Germinal center (tissue), 1 donor: ENCODE results near the gene PLXNA3.
"Not testable (repeated sequence)": the region's sequence is repeated elsewhere in the genome, so short reads cannot be mapped to it uniquely, and the experiment has no call there.

ENCODE experiments used
- DNase-seq: peaks from one replicate; pipeline ENCODE4 v3.0.0; 2012; ENCODE audit warnings: mixed read lengths, low spot score

Gene PLXNA3

DNA sequence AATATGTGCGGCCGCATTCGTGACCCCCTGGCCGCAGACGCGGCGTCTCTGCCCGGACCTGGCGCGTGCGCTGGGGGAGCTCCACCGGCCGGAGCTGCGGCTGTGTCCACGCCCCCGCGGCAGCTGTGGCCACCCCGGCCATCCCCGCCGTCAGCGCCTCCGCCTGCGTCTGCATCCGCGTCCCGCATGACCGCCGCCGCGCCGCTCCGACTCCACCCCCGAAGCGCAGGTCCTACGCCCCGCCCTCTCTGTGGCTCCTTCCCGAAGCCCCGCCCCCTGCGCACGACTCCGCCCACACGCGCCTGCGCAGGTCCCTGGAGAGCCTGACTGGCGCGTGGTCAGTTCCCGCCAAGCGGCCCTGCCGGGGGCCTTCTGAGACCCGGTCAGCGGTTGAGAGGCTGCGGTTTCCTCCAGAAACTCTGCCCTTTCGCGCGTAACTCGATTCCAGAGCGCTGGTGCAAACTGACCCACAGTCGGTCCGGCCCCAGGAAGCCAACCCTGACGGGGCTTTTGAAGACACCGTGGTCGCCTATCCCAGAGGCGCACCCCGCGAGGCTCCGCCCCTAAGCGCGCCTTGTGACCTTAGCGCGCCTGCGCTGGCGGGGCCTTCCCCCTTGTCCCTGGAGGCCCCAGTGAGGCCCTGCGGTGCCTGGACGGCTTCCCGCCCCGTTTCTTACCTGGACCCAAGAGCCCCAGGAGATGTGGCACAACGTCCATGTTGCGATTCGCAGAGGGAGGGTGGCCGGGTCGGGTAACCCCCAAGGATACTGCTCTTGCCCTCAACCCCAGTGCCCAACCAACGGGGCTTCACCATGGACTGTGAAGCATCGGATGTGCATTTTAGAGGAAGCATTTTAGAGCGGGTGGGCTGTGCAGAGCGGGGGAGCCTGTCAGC lies 20.9 kb downstream of the PLXNA3 start, which contains the start of gene LAGE3:
LAGE3 (minus strand) TSS at position 554 of the 895 bp plus-strand sequence; CDS start at position 188, 366 bp downstream.
- peak; percentile 88 for DNase-seq

GRCh38 chrX:154481195-154481594 lies 23.1 kb downstream of the PLXNA3 start:
- DNase-seq, result no peak

DNA sequence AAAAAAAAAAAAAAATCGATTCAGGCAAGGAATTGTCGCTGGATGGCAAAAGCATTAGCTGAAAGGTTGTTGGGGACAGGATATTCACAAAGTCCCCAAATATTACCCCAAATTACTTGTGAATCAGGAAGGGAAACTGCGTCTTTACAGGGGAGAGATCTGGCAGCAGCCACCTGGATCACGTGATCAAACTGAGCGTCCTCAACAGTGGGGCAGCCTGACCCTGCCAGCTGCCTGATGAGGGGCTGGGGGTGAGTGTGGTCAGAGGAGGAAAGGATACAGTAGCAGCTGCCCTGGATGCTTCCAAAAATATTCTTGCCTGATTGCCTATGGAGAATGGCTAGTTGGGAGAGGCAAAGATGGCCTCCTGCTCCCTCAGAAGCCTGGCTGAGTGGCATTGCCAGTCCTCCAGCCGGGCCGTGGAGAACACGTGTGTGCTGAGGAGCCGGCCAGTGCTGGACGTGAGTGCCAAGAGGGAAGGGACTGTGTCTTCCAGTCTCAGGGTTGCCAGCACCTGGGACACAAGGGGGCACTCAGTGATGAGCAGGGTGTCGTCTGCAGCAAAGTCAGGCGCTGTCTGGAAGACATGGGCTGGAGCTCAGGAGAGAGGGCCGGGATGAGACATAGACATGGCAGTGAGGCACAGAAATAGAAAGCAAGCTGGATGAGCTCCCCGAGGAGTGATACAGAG lies 24.0 kb downstream of the PLXNA3 start:
- no peak for DNase-seq

DNA sequence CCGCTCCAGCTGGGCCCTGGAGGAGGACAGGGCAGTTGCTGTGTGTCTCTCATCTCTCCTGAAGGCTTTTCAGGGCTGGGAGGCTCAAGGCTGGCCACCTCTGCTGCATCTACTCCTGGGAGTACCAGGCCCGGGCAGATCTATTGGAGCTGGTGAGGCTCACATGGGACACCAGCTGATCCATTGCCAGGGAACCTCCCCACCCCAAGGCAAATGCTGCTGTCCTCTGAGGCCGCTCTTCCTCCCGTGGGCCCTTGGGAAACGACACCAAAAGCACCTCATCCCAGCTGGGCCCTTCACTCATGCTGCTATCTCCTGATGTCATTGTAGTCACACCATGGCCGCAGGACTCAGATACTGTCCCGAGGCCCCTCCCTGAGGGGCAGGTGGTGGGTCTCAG lies 24.7 kb downstream of the PLXNA3 start:
- DNase-seq, result no peak

DNA sequence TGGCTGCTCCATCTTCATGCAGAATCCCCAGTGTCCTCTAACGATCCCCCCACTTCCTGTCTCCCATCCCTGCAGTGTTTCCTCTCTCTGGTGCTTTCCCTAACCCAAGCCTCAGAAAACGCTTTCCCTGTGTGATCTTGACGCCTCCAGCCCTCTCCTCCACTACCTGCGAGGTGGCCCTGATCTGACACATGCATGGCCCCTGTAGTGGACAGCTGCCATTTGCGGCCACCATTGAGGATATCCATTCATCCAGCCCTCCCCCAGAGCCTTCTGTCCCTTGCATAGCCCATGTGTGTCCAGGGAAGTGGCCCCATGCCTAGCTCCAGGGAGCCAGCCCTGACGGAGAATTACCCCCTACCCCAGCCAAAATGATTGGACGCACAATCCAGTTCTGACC lies 25.2 kb downstream of the PLXNA3 start:
- no peak for DNase-seq

DNA sequence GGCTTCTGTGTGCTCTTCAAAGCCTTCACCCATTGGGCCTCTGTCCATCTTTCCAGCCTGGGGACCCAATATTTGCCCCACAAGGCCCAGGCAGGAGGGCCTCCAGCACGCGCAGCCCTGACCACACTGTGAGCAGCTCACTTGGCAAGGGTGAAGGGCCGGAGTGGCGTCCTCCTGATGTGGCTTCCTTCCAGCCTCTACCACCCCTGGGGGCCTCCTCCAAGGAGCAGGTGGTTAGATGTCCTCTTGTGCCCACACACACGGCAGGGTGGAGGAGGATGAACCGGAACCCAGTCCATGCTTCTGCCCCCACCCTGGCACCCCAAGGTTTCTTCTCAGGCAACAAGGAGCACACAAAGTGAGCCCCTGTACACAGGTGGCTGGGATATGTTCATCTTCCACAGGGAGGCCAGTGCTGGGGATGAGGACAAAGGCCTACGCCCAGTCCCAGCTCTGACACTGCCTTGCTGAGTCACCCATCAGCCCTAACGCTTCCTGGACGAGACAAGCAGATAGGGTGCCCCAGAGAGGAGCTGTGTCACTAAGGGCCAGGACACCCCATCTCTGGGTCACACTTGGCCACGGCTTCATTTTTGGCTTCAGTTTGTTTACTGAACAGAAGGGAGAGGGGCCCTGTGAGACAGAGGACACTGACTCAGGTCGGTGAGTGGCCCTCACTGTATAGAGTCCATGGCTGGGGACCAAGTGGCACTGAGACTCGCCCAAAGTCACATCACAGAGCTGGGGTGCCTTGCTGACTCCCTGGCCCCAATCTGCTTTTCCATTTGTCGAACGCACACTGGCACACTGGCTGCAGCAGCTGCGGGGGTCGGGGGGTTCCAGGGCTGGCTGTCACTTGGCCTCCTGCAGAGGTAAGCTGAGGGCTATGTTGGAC lies 26.4 kb downstream of the PLXNA3 start:
- no peak for DNase-seq

DNA sequence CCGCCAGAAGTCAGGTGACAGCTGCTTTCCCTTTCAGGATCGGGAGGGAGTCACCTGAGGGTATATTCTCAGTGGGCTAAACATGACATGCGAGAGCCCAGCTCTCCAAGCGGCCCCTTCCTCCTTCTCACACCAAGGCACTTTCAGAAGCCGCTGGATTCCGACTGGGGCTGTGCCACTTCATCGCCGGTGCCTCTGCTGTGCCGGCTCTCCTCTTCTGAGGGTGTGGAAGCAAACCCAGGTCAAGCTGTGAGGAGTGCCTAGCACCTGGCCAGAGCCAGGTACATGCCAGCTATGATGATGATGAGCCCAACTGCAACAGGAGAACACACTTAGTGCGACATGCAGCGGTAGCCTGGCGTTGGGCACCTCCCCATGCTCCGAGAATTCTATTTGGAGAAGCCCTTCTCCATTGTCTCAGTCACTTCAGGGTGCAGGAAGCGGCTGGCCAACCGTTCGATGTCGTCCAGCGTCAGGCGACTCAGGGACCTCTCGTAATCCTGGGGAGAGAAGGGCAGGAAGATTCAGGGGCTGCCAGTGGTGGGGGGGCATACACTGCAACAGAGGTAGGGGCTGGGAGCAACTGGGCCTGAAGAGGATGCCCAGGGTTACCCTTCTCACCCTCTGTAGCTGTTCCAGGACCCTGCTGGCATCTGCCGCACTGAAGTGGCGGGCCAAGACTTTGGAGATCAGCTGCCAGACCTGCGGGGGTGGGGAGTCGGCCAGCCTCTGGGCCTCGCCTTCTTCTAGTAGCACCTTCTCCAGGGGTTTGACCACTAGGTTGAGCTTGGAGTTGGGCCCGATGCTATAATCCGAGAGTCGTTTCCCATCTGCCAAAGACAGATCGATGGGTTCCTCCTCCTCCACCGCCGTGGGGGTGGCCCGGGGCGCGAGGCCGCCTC lies 27.3 kb downstream of the PLXNA3 start:
- no peak for DNase-seq

- peak; percentile 14 for DNase-seq
These were observed 27.9 kb downstream of the PLXNA3 start for GRCh38 chrX:154486052-154486395.

- peak; percentile 73 for DNase-seq
These were observed 28.5 kb downstream of the PLXNA3 start, which contains the start of gene UBL4A for GRCh38 chrX:154486396-154487207. Gene UBL4A, minus strand, starts transcription at chrX:154486615. Its CDS starts 31 bp downstream, at chrX:154486584.

DNA sequence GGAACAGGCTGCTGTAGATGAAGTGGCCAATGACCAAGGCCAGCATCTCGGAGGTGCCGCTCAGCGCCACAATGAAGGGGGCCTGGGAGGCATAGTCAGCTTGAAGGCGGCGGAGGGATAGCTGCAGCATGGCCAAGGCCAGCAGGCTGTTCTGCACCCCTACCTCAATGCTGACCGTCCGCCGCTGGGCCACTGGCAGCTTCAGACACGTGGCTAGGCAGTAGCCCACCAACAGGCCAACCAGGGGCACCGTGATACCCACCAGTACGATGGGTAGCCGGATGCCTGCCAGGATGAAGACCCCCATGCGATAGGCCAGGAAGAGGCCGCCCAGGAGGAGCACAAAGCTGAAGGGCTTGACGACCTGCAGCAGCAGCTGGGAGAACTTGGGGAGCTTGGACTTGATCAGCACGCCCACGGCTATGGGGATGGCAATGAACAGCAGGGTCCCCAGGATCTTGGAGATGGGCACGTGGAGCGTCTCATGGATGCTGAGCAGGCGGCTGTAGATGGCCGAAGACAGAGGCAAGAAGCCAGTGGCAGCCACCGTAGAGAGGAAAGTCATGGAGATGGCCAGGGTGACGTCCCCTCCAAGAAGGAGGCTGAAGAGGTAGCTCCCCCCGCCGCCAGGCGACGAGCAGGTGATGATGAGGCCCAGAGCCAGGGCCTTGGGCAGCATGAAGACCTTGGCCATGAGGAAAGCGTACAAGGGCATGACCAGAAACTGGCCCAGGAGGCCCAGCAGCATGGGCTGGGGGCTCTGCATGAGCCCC lies 29.6 kb downstream of the PLXNA3 start:
- no peak for DNase-seq

DNA sequence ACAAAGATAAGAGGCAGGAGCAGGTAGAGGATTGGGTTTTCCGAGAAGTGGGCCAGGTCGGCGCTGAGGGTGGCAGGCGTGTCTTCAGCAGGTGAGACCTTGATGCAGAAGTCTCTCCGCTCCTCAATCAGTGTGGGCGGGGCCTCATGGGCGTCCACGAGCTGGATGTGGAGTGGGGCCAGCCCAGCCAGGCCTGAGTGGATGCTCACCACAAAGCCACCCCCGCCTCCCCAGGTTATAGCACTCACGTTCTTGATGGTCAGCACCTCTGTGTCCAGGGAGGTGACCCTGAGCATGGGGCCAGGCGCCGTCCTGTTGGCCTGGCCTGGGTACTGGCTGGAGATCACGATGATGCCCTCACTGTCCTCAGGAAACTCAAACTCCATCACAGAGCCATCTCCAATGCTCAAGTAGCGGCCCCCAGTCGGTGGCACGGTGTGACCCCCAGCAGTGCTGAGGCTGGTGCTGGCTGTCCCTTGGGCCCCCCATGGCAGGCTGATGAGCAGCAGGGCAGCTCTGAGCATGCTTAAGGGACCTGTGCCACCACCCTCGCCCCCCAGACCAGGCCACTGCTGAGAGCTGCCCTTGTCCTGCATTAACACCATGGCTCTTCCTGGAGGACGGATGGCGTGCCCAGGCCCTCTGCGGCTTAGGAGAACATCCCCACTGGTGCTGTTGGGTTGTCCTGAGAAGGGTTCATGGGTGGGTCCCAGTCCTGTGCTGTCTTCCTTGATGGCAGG lies 30.4 kb downstream of the PLXNA3 start:
- no peak for DNase-seq

GRCh38 chrX:154489182-154489581 lies 31.1 kb downstream of the PLXNA3 start:
- DNase-seq, result no peak

DNA sequence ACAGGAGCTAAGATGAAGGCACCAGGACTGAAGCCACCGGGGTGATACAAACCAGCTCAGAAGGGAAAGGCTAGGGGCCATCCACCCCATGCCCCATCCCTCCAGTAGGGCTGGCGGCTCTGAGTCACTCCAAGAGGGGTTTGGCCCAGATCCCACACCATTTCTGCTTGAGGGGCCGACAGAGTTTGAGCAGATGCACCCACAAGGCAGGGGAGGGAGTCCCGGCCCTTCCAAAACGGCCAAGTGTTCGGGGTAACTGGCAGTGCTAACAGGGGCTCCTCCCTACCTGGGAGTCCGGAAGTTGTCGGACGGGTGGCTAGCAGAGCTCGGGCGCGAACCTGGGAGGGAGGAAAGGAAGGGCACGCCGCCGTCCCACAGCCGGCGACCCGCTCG lies 31.9 kb downstream of the PLXNA3 start:
- DNase-seq, result peak; percentile 10

GRCh38 chrX:154490414-154491083 lies 32.5 kb downstream of the PLXNA3 start, which contains the start of gene SLC10A3:
Gene SLC10A3, minus strand, starts transcription at chrX:154490629. Its CDS starts 1,689 bp downstream, at chrX:154488940.
- DNase-seq, result peak; percentile 90

- DNase-seq, result no peak
These were observed 36.6 kb downstream of the PLXNA3 start for GRCh38 chrX:154494715-154495114.

DNA sequence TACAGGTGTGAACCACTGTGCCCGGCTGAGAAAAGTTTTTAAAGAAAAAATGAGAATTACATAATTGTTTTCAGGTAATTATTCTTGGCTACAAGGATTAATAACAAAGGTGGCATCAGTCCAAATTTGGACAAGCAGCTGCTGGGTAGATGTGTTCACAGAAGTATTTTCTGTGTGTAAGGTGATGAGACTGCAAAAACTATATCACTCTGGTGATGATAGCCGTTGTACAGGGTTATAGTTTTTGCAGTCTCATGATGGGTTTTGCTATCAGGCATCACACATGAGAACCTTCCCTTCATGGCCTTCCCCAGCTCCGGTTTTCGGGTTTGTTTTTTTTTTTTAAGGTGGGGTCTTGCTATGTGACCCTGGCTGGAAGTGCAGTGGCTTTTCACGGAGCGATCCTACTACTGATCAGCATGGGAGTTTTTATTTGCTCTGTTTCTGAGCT lies 37.4 kb downstream of the PLXNA3 start:
- no peak for DNase-seq

- DNase-seq, result not testable (repeated sequence)
These were observed 38.6 kb downstream of the PLXNA3 start for GRCh38 chrX:154496591-154497137.

DNA sequence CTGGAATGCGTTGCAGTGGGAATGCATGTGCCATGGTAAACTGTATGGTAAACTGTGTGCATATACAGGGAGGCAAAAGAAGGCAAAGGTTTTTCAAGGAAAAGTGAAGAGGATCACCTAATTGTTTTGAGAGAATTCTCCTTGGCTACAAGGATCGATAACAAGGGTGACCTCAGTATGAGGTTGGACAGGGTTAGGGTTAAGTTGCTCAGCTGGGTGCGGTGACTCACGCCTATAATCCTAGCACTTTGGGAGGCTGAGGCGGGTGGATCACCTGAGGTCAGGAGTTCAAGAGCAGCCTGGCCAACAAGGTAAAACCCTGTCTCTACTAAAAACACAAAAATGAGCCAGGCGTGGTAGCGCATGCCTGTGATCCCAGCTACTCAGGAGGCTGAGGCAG lies 43.3 kb downstream of the PLXNA3 start:
- DNase-seq, result not testable (repeated sequence)
